Measurements from ENCODE around the gene LIPM.

GRCh38 chr10:88838766-88839350 is 36.3 kb downstream of the LIPM start:
- TF ChIP-seq POLR2A (IDR thresholded peaks at IDR 0.05; ENCODE audit: low read length) (no peak), GATA1 (IDR thresholded peaks at IDR 0.05; ENCODE audit: low read depth, low read length) (no peak)

Measured in erythroblast (primary cell).